SK-N-SH treated with all-trans-retinoic acid at 6 μM for 48 hours (cell line): ENCODE results near the gene HIPK1.

Experiments
- ARNTL ChIP-seq: fragments of 450-650 bp; formaldehyde crosslinking; IDR thresholded peaks from 2 replicates; pipeline ENCODE4 v1.5.0; 2020; ENCODE audit warnings: low read depth, mild to moderate bottlenecking, moderate library complexity, borderline replicate concordance
- ESRRG ChIP-seq: fragments of 250-450 bp; sonication (Bioruptor Pico); IDR thresholded peaks from 2 replicates; pipeline ENCODE4 v1.6.1; 2021; ENCODE audit warnings: mild to moderate bottlenecking
- ISL1 ChIP-seq: fragments of 250-450 bp; sonication (Bioruptor Pico); IDR thresholded peaks from 2 replicates; pipeline ENCODE4 v2.1.2; 2022; ENCODE audit warnings: mild to moderate bottlenecking, moderate library complexity
- RARB ChIP-seq: fragments of 250-450 bp; sonication (Bioruptor Pico); IDR thresholded peaks from 2 replicates; pipeline ENCODE4 v1.8.0; 2021; ENCODE audit warnings: mild to moderate bottlenecking, moderate library complexity
- SNAI2 ChIP-seq: fragments of 250-450 bp; sonication (Bioruptor Pico); IDR thresholded peaks from 2 replicates; pipeline ENCODE4 v1.5.0; 2020; ENCODE audit warnings: mild to moderate bottlenecking, moderate library complexity

DNA sequence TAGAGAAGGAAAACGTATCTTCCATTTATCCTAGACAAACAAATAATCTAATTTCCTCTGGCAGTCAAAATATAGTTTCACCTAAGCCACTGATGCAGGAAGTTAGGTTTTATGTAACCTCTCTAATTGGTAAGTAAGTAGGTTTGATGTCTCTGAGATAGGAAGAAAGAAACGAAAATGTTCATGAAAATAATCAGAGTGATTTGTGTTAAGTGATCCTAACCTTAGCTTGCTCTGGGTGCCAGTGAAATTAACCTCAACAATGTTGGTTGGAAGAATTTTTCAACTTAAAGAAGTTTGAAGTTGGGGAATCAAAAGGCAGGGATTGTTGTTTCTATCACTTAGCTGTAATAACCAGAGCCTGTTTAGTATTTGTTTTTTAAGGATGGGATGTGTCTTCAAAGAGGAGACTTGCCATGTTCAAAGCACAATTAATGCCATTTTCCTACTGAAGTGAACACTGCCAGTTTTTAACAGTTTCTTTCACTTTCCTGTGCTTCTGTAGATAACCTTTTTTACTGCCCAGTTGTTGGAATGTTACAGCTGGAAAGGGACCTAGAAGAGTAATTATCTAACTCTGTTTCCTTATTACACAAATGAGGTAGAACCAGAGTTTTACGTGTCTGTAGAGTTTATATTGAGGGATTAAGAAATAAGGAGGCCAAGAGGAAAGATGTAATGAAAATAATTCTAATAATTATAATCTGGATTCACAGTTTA is 18.4 kb downstream of the HIPK1 start:
- TF ChIP-seq ISL1 (CRISPR knock-in tag) (peak; percentile 6; the same call in 1 of the 2 replicates), SNAI2 (no peak), RARB (CRISPR knock-in tag) (no peak), ARNTL (CRISPR knock-in tag) (no peak), ESRRG (CRISPR knock-in tag) (no peak)
